ENCODE data around the gene ELP4.

DNA sequence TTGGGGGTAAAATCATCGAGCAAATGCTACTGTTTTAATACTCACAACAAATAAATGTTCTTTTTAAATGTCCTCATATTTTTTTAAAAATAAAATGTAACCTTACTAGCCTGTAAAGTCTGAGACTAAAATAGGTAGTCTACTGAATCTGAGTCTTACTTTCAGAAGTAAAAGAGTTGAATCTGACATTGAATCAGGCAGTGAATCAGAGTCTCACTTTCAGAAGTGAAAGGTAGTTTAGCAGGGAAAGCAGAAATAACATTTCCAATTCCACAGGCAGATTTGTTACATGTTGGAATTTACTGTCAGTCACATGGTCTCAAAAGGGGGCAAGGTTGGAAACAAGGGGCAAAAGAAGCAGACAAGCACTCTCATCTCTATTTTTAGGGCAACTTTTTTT, 143.0 kb downstream of the ELP4 start:
- TF ChIP-seq, protein P1, sequence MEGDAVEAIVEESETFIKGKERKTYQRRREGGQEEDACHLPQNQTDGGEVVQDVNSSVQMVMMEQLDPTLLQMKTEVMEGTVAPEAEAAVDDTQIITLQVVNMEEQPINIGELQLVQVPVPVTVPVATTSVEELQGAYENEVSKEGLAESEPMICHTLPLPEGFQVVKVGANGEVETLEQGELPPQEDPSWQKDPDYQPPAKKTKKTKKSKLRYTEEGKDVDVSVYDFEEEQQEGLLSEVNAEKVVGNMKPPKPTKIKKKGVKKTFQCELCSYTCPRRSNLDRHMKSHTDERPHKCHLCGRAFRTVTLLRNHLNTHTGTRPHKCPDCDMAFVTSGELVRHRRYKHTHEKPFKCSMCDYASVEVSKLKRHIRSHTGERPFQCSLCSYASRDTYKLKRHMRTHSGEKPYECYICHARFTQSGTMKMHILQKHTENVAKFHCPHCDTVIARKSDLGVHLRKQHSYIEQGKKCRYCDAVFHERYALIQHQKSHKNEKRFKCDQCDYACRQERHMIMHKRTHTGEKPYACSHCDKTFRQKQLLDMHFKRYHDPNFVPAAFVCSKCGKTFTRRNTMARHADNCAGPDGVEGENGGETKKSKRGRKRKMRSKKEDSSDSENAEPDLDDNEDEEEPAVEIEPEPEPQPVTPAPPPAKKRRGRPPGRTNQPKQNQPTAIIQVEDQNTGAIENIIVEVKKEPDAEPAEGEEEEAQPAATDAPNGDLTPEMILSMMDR (IDR thresholded peaks at IDR 0.05; ENCODE audit: insufficient read depth, low read length, poor library complexity, severe bottlenecking) = no peak
- TF ChIP-seq EZH2phosphoT487 (conservative IDR thresholded peaks at IDR 0.05; ENCODE audit: low read length) = no peak

Measured in SU-DHL-6 (cell line).